DMS79 treated with DMSO at 0.1 percent for 48 hours (cell line): Measurements from ENCODE around the gene ZSCAN9.
A peak's percentile ranks its signal among the peaks of the same experiment; 100 is the strongest.

ENCODE experiments used
- DNase-seq: peaks from one replicate; lab custom pipeline; 2025; lab: John Stamatoyannopoulos, UW

The ZSCAN9 gene

DNA sequence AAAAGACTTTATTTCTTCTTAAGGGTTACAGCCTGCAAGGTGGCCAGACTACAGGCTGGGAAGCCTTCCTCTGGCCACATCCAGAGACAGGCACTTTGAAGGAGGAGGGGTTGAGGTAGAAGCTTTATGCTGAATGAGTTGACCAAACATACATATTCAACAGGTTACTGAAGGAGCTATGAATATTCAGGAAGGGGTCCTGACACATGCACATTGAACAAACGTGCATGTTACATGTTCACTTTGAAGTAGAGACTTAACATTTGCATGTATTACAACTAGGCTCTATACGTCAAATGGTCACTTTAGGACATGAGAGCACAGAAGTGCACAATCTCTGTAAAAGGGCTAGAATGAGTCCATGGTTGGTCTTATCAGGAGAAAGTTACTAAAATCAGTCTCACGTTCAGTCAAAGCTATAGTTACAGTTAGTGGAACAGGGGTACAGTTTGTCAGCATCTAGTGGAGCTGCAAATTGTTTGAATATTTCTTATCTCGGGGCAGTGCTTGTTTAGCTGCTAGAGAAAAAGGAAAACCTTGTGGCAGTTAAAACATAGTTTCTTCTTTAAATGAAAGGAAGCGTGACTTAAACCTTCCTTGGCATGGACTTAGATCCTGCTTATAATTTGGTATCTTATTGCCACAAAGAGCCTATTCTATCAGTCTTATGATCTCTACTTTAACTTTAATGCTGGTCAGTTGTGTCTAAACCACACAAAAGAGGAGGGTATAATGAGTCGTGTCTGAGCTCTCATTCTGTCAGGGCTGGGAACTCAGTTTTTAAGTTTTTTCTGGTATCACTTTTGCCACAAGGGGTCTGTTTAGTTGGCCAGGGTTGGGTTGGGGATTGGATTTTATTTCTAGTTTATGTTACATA is 4.6 kb upstream of the ZSCAN9 start:
- DNase-seq = no peak

DNA sequence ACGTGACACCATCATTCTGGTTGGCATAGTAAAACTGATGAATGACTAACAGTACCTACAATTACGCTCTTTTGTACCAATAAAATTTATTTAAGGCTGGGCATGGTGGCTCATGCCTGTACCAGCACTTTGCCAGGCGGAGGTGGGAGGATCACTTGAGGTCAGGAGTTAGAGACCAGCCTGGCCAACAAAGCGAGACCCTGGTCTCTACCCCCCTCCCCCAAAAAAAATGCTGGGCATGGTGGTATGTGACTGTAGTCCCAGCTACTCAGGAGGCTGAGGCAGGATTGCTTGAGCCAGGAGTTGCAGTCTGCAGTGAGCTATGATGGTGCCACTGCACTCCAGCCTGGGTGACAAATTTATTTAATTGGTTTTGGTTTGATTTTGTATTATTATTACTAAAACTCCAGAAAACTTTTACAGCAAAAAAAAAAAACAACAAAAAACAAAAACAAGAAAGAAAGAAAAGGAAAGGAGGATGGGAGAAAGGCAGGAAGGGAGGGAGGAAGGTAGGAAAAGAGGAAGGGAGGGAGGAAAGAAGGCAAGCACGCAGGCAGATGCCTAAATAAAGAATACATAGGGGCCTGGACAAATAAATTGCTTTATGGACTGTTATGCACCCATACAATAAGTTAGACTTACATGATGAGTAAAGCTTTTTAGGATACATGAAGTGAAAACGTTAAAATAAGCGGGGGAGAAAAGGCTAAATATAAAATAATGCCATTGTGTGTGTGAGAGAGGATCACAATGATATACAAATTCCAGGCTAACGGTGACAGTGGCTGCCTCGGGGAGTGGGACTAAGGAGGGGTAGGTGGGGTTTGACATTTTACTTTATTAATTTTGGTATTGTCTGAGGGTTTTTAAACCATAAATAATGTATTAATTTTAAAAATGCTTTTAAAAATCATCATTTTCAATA is 682 bp upstream of the ZSCAN9 start:
- DNase-seq = peak; percentile 44

DNA sequence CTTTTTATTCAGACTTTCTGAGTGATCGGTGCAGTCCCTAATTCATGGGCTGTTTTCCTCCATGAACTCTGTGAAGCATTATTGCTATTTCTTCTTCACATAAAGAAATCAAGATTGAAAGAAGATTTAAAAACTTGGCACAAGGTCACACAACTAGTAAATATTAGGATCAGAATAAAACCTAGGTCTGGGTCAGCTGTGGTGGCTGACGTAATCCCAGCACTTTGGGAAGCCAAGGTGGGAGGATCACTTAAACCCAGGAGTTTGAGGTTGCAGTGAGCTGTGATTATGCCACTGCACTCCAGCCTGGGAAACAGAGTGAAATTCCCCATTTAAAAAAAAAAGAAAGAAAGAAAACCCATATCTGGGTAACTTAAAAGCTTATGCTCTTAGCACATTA is 1.4 kb downstream of the ZSCAN9 start:
- DNase-seq = no peak

- no peak for DNase-seq
Observed at GRCh38 chr6:28232785-28233184, 7.7 kb downstream of the ZSCAN9 start.

GRCh38 chr6:28235912-28236452 is 10.9 kb downstream of the ZSCAN9 start:
- DNase-seq = no peak

GRCh38 chr6:28239636-28240035 is 14.6 kb downstream of the ZSCAN9 start:
- no peak for DNase-seq

- DNase-seq = no peak
Observed at GRCh38 chr6:28240471-28240870, 15.4 kb downstream of the ZSCAN9 start.

GRCh38 chr6:28243946-28244345 is 18.9 kb downstream of the ZSCAN9 start:
- no peak for DNase-seq

DNA sequence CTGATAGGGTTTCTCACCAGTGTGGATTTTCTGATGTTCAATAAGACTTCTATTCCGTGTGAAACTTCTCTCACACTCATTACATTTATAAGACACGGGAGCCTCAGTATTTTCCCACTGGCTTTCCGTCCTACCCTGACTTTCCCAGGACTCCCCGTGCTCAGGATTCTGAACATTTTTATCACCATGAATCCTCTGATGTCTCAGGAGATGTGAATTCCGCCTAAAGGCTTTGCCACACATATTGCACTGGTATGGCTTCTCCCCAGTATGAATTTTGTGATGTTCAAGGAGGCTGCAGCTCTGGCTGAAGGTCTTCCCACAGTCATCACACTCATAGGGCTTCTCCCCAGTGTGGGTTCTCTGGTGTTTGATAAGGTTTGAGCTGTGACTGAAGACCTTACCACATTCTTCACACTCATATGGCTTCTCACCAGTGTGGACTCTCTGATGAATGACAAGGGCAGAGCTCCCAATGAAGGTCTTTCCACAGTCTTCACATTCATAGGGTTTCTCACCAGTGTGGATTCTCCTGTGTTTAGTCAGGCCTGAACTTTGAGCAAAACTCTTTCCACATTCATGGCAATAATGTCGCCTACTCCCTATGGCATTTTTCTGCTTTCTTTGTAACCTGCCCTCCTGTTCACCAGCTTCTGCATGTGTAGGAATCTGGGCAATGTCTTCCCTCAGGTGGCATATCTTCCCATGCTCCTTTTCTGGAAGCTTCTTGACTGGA is 20.3 kb downstream of the ZSCAN9 start:
- no peak for DNase-seq

- DNase-seq = no peak
Observed at GRCh38 chr6:28248916-28249315, 23.8 kb downstream of the ZSCAN9 start.

- DNase-seq = no peak
Observed at GRCh38 chr6:28250747-28251146, 25.7 kb downstream of the ZSCAN9 start.

DNA sequence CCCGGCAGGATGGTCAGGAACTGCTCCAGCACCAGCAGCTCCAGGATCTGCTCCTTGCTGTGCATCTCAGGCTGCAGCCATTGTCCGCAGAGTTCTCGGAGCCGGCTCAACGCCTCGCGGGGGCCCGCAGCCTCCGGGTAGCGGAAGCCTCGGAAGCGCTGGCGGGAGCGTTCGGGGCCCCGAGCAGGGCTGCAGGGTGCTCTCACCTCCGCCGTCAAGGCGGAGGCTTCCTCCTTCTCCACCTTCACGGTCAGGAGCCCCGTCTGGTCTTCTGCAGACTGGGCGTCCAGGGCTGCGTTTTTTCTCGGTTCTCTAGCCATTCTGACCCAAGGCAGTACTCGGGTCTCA is 26.6 kb downstream of the ZSCAN9 start:
- no peak for DNase-seq

- peak; percentile 85 for DNase-seq
Observed at GRCh38 chr6:28252009-28252975, 27.2 kb downstream of the ZSCAN9 start, which contains the start of gene ZKSCAN4. Gene ZKSCAN4 (minus strand): TSS chr6:28252269. CDS start chr6:28251980, 289 bp downstream.

DNA sequence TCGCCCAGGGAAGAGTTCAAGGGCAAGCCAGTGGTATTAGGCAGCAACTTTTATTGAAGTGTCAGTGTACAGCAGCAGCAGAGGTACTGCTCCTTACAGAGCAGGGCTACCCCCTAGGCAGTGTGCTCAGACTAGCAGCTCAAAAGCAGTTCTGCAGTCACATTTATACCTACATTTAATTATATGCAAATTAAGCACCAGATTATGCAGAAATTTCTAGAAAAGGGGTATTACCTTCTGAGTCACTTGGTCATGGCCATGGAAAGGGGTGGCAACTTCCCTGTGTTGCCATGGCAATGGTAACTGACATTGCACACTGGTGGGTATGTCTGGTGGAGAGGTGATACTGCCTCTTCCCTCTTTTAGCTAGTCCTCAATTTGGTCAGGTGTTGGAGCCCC is 29.0 kb downstream of the ZSCAN9 start:
- DNase-seq = no peak

DNA sequence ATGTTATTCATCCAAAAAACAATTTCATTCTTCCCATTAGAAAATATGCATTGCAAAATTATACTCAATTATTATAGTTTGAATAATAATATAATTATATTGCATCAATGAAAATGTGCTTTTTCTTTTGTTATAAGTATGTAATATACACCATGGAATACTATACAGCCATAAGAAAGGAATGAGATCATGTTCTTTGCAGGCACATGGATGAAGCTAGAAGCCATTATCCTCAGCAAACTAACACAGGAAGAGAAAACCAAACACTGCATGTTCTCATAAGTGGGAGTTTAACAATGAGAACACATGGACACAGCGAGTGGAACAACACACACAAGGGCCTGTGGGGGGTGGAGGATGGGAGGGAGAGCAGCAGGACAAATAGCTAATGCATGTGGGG is 32.0 kb downstream of the ZSCAN9 start:
- no peak for DNase-seq

GRCh38 chr6:28258877-28259777 is 34.1 kb downstream of the ZSCAN9 start, which contains the start of gene NKAPL:
Gene NKAPL (plus strand): TSS chr6:28259297. CDS start chr6:28259372, 75 bp downstream.
- DNase-seq = no peak

DNA sequence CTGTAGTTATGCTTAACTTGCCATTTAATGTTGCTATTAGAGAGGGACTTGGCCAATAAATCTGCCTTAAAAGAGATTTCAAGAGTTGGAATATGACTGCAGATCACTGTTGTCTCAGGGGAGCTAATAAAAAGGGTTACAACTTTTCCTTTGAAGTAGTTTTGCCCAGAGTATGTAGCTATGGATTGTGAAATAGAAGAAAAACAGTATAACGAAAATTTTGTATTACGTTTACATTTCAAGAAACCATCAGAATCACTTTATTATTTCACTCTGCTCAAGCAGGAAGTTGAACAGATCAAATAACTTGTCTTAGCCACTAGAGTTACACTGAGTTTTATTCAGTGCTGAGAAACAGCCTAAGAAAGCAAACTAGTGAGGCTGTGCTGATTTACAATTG is 38.8 kb downstream of the ZSCAN9 start:
- no peak for DNase-seq

GRCh38 chr6:28264834-28265401 is 39.8 kb downstream of the ZSCAN9 start:
- no peak for DNase-seq

DNA sequence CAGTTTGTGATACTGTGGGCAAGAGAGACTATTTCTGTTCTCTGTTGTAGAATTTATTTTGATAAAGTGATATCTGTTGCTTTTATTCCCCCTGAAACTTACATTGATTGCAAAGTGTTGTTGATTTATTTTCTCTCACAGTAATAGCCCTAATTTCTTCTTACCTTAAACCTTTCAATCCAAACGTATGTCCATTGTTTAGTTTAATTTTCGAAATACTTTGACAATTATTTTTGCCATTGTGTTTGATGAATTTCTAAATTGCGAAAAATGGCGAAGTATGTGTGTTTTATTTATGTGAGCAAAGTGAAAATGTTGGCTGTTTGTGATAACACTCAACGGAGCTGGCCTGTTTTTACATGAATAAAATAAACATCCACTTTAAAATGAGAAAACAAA is 41.5 kb downstream of the ZSCAN9 start:
- DNase-seq = no peak
